ENCODE data around the gene ZNF710. TPM values are rescaled to one million over a fixed set of nuclear protein-coding genes. Genes with fewer than 3 reads are reported as not detected.

The ZNF710 gene
- total and polyA plus RNA-seq, 2 of the 13 experiments (the other 11 are each of a cell fraction or from before 2014, with no cell fraction given), result 4.7 to 20.6 TPM

GRCh38 chr15:90101969-90102890 is 101.1 kb downstream of the ZNF710 start, which contains the start of gene IDH2 (continued):
- TF ChIP-seq UBTF (CRISPR knock-in tag; IDR thresholded peaks at IDR 0.05) (peak; percentile 76), TMF1 (CRISPR knock-in tag; IDR thresholded peaks at IDR 0.05; ENCODE audit: low read depth) (no peak; the same call in 1 of the 2 replicates), SRSF9 (IDR thresholded peaks at IDR 0.05; ENCODE audit: borderline replicate concordance, insufficient read depth, low read depth, low read length, poor library complexity, severe bottlenecking) (no peak), CSRNP1 (CRISPR knock-in tag; IDR thresholded peaks at IDR 0.05) (0 out of 2 replicates have a peak, but pooled peaks have one; percentile 30), FOXO1 (CRISPR knock-in tag; IDR thresholded peaks at IDR 0.05) (peak; percentile 27; the same call in 1 of the 2 replicates), ESRRA (CRISPR knock-in tag; IDR thresholded peaks at IDR 0.05; ENCODE audit: low read depth) (no peak), ZFYVE20 (CRISPR knock-in tag; IDR thresholded peaks at IDR 0.05; ENCODE audit: borderline replicate concordance, low read depth) (0 out of 2 replicates have a peak, but pooled peaks have one; percentile 21), ZBTB7A (CRISPR knock-in tag; IDR thresholded peaks at IDR 0.05) (peak; percentile 12; the same call in 1 of the 2 replicates), BATF2 (CRISPR knock-in tag; IDR thresholded peaks at IDR 0.05) (0 out of 2 replicates have a peak, but pooled peaks have one; percentile 57), DNMT1 (CRISPR knock-in tag; IDR thresholded peaks at IDR 0.05) (peak; percentile 72), GFI1 (CRISPR knock-in tag; IDR thresholded peaks at IDR 0.05; ENCODE audit: borderline replicate concordance) (peak; percentile 62; the same call in 1 of the 2 replicates), CREBL2 (CRISPR knock-in tag; IDR thresholded peaks at IDR 0.05; ENCODE audit: borderline replicate concordance) (no peak), ZNF263 (CRISPR knock-in tag; IDR thresholded peaks at IDR 0.05) (peak; percentile 63; the same call in 1 of the 2 replicates), ATF3 (CRISPR knock-in tag; IDR thresholded peaks at IDR 0.05) (0 out of 2 replicates have a peak, but pooled peaks have one; percentile 15), HOXA3 (CRISPR knock-in tag; IDR thresholded peaks at IDR 0.05) (peak; percentile 58), BCL3 (CRISPR knock-in tag; IDR thresholded peaks at IDR 0.05) (no peak), CREB3 (CRISPR knock-in tag; IDR thresholded peaks at IDR 0.05) (0 out of 2 replicates have a peak, but pooled peaks have one; percentile 26), ZNF546 (CRISPR knock-in tag; conservative IDR thresholded peaks at IDR 0.05) (0 out of 2 replicates have a peak, but pooled peaks have one; percentile 48), HES4 (CRISPR knock-in tag; IDR thresholded peaks at IDR 0.05; ENCODE audit: borderline replicate concordance) (peak; percentile 45; the same call in 1 of the 2 replicates)

All from HepG2 (cell line).